ENCODE results near the gene PRSS21. TPM values are rescaled to one million over a fixed set of nuclear protein-coding genes. Genes with fewer than 3 reads are reported as not detected.

Gene PRSS21, protein sequence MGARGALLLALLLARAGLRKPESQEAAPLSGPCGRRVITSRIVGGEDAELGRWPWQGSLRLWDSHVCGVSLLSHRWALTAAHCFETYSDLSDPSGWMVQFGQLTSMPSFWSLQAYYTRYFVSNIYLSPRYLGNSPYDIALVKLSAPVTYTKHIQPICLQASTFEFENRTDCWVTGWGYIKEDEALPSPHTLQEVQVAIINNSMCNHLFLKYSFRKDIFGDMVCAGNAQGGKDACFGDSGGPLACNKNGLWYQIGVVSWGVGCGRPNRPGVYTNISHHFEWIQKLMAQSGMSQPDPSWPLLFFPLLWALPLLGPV
- 1.0 and 2.1 TPM in 2 replicates for total RNA-seq

- no peak for DNase-seq
Observed at GRCh38 chr16:2816751-2817339, at the start of gene PRSS21. TSS of gene PRSS21 (plus strand) at chr16:2817237. CDS start at chr16:2817269, 32 bp downstream.

- no peak for DNase-seq
Observed at GRCh38 chr16:2767891-2768290, 49.1 kb upstream of the PRSS21 start.

GRCh38 chr16:2768403-2769089 lies 48.5 kb upstream of the PRSS21 start:
- DNase-seq, result no peak

DNA sequence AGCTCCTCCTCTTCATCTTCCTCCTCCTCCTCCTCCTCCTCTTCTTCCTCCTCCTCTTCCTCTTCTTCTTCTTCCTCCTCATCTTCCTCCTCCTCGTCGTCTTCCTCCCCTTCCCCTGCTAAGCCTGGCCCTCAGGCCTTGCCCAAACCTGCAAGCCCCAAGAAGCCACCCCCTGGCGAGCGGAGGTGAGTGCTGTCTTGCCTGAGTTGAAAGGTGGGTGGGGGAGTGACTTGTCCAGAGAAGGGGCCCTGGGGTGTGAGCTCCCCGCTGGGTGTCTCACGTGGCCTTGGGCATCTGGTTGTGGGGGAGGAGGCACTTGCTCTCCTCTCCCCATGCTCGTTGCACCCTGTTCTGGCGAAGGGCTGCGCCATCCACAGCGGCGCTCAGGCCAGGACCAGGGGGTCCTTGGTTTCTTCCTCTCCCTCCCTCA lies 47.9 kb upstream of the PRSS21 start:
- no peak for DNase-seq

DNA sequence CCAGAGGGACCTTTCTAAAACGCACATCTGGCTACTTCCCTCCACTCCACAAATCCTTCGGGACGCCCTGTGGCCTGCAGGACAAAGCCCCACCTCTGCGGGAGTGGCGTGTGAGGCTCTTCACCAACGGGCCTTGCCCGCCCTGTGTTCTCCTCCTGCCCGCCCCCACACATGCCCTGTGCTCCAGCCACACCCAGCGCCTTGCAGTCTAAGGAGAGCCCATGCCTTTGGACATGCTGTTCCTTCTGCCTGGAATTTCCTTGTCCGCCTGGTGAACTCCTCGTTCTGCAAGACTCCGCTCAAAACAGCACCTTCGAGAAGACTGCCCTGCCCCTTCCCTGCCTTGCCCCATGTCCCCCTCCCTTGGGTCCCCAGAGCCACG lies 47.4 kb upstream of the PRSS21 start:
- DNase-seq, result no peak

DNA sequence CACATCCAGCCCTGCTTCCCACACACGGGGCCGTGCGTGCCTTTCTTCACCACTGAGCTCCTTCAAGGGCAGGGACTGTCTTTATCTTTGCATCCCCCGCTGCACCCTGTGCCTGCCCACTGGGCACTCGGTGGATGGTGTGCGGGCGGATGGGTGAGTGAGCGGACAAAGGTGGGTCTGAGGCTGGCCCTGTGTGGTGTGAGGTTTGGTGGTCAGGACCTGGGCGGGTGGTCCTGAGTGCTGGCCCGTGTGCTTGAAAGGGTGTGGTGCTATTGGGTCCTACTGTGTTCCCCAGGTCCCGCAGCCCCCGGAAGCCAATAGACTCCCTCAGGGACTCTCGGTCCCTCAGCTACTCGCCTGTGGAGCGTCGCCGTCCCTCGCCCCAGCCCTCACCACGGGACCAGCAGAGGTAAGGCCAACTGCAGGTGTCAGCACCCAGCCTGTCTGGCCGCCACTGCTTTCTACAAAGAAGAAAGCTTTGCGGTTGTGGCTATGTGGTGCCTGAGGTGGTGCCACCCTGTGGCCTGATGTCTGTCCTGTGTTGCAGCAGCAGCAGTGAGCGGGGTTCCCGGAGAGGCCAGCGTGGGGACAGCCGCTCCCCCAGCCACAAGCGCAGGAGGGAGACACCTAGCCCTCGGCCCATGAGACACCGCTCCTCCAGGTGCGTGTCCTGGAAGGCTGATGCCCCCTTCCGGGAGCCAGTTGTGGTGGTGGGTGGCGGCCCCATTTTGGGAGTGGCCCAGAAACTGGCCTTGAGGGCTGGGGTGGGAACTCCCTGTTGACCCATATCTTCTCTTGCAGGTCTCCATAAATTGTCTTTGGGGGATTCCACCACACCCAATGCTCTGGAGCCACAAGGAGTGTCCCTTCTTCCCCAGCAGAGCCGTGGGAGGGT lies 46.7 kb upstream of the PRSS21 start:
- DNase-seq, result no peak

DNA sequence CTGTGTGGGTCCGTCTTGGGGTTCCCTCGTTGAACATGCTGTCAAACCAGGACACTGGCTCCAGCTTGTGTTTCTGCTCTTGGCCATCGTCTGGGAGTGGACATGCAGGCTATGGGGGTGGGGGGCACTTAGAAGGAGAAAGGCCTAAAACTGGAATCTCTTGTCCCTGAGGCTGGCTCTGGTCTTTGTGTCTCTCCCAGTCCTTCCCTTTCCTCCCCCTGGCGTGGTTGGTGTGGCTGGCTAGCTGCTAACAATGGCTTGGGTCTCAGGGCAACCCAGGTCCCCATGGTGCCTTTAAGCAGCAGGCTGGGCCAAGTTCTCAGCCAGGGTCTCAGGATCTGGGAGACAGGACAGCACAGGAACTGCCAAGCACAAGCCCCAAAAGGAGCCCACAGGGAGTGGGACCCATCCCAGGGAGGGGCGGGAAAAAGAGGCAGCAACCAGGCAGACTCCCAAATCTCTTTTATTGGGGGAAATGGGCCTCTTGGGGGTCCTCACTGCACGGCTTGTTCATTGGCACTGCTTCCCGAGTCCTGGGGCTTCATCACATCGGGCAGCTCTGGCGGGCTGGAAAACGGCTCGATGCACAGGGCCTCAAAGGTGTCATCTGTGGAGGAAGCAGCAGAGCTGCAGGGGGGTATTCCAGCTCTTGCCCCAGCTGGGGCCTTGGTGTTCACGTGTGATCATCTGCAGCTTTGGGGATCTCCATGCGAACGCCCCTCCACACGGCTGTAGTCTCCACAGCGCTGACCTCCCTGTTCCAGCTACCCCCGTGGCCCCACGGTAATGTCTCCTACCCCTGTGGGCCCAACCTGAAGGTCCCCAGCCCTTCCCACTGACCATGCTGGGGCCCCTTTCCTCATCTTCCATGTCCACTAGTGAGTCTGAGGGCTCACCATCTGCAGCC lies 45.3 kb upstream of the PRSS21 start:
- no peak for DNase-seq

DNA sequence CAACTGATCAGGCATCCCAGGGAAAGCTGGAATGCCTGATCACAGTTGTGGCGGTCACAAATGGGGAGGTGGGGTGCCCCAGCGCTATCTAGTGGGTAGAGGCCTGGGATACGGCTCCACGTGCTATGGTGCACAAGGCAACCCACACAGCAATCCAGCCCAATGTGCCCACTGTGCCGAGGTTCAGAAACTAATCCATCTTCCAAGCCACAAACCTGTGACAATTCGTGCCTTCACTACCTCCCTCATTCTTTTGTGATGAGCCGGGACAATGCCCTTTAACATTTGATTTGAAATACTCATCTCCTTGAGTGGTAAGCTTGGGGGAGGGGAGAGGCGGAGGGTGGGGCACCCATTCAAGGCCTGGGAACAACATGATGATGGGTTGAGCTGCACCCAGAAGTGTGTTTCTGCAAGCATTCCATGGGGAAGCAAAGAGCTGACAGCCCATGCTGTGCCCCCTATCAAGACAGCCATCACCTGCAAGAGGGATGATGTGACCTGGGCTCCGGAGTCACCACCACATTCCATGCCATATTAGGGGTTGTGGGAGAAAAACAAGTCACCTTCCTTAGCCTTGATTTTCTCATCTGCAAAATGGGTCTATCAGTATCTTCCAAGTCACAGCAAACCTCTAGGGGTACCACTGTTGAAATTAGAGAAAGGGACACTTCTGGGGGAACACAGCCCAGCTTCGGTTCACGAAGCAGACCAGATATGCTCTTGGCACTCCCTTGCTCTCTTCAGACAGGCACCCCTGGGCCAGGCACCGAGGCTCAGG lies 43.7 kb upstream of the PRSS21 start:
- no peak for DNase-seq

GRCh38 chr16:2774161-2774891 lies 42.7 kb upstream of the PRSS21 start:
- no peak for DNase-seq

- DNase-seq, result no peak
Observed at GRCh38 chr16:2775131-2775716, 41.8 kb upstream of the PRSS21 start.

DNA sequence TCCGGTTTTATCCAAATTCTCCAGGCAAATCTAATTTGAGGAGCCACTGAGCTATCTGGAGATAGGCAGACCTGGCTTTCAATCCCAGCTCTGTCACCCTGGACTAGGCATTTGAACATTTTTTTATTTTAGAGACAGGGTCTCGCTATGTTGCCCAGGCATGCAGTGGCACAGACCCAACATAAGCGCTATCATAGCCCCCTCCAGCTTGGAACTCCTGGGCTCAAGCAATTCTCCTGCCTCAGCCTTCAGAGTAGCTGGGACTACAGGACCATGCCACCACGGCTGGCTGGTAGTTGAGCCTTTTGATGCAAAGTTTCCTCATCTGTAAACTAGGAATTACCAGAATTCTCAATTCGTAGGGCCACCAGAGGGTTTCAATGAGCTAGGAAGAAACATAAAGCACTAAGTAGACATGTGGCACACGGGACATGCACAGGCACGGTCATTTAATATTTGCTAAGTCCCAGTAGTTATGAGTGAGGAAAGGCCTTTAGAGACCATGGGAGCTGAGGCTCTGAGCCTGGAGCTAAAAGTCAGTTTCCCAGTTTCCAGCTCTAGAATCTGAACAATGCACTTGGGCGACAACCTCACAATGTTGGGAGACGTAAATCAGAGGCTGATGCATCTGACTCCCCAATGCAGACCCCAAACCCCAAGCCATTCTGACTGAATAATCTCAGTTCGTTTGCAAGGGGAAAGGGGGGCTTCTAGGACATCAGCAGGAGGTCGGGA lies 41.1 kb upstream of the PRSS21 start:
- no peak for DNase-seq

- peak; percentile 41 for DNase-seq
Observed at GRCh38 chr16:2776500-2777139, 40.4 kb upstream of the PRSS21 start.

- DNase-seq, result peak; percentile 89
Observed at GRCh38 chr16:2777231-2777902, 39.7 kb upstream of the PRSS21 start, which contains the start of gene ELOB. TSS of gene ELOB (minus strand) at chr16:2777280. CDS start at chr16:2777239, 41 bp downstream.

- peak; percentile 40 for DNase-seq
Observed at GRCh38 chr16:2777903-2778629, 39.0 kb upstream of the PRSS21 start.

- no peak for DNase-seq
Observed at GRCh38 chr16:2778630-2778958, 38.4 kb upstream of the PRSS21 start.

GRCh38 chr16:2779151-2779920 lies 37.7 kb upstream of the PRSS21 start:
- DNase-seq, result no peak
